ENCODE measurements around the gene ENC1.

The ENC1 gene

GRCh38 chr5:74636552-74636951, 4.0 kb downstream of the ENC1 start:
- no peak overlapping the region for H3K23ac ChIP-seq (ENCODE audit: low read length)
- no peaks in the 10 kb centered on the region for H3K9me3 ChIP-seq (ENCODE audit: insufficient read depth, low read depth, low read length)
- H3K27ac ChIP-seq (ENCODE audit: low read depth, low read length), result no peak overlapping the region
- H4K12ac ChIP-seq (ENCODE audit: low read depth, low read length), result no peak overlapping the region
- H3K4ac ChIP-seq (ENCODE audit: low read depth, low read length), result peak overlapping the region; percentile 75
- peaks cover 22% of the 10 kb centered on the region for H3K79me1 ChIP-seq (ENCODE audit: low read length)
- peak; percentile 83 to 96 for DNase-seq
- no peaks in the 10 kb centered on the region for H3K27me3 ChIP-seq (ENCODE audit: insufficient read depth, low read length)
- H2BK5ac ChIP-seq (ENCODE audit: low read depth, low read length, poor library complexity), result no peak overlapping the region
- peaks cover 21 to 32% of the 10 kb centered on the region in 2 experiments for H3K4me1 ChIP-seq (ENCODE audit: control insufficient read depth in 1 of 2, insufficient read depth in 2 of 2, low read length in 2 of 2)
- peak overlapping the region; percentile 75 for H3K4me2 ChIP-seq (ENCODE audit: low read length)
- no peak overlapping the region for H3K14ac ChIP-seq (ENCODE audit: low read length)
- H4K8ac ChIP-seq (ENCODE audit: low read depth, low read length), result no peak overlapping the region
- WGBS (ENCODE audit: extremely low coverage, insufficient coverage, insufficient read length), result no CpG with 5 or more reads among the region's 4 CpGs
- H3K18ac ChIP-seq (ENCODE audit: low read length), result no peak overlapping the region
- no peak overlapping the region for H2AK5ac ChIP-seq (ENCODE audit: low read length)
- no peak overlapping the region for H3K9ac ChIP-seq (ENCODE audit: low read length)
- peaks cover 33 to 51% of the 10 kb centered on the region in 2 experiments for H3K36me3 ChIP-seq (ENCODE audit: control insufficient read depth in 1 of 2, insufficient read depth in 2 of 2, low read length in 2 of 2)
- H2BK120ac ChIP-seq (ENCODE audit: insufficient read depth, low read length, poor library complexity), result no peak overlapping the region
- H4K91ac ChIP-seq (ENCODE audit: low read depth, low read length), result no peak overlapping the region
- H2BK12ac ChIP-seq (ENCODE audit: low read length), result no peak overlapping the region
- peaks cover 42% of the 10 kb centered on the region for H3K79me2 ChIP-seq (ENCODE audit: control insufficient read depth, insufficient read depth, low read length, poor library complexity)
- no peak overlapping the region for H3K4me3 ChIP-seq (ENCODE audit: low read depth, low read length)
- no peak overlapping the region for H2AFZ ChIP-seq (ENCODE audit: insufficient read depth, low read length, poor library complexity)

- peak overlapping the region; percentile 75 for H3K4me2 ChIP-seq (ENCODE audit: low read length)
- H3K14ac ChIP-seq (ENCODE audit: low read length), result no peak overlapping the region
- peaks cover 41% of the 10 kb centered on the region for H3K79me2 ChIP-seq (ENCODE audit: control insufficient read depth, insufficient read depth, low read length, poor library complexity)
- no peak overlapping the region for H4K91ac ChIP-seq (ENCODE audit: low read depth, low read length)
- no peaks in the 10 kb centered on the region for H3K27me3 ChIP-seq (ENCODE audit: insufficient read depth, low read length)
- no peak overlapping the region for H4K12ac ChIP-seq (ENCODE audit: low read depth, low read length)
- no peaks in the 10 kb centered on the region for H3K9me3 ChIP-seq (ENCODE audit: insufficient read depth, low read depth, low read length)
- DNase-seq, result peak in 1 of 2 donors; percentile 54
- peaks cover 21% of the 10 kb centered on the region for H3K79me1 ChIP-seq (ENCODE audit: low read length)
- H3K18ac ChIP-seq (ENCODE audit: low read length), result peak overlapping the region; percentile 32
- H3K27ac ChIP-seq (ENCODE audit: low read depth, low read length), result peak overlapping the region; percentile 4
- H3K23ac ChIP-seq (ENCODE audit: low read length), result peak overlapping the region; percentile 50
- H3K4me1 ChIP-seq (ENCODE audit: control insufficient read depth in 1 of 2, insufficient read depth in 2 of 2, low read length in 2 of 2), result peaks cover 21 to 34% of the 10 kb centered on the region in 2 experiments
- no peak overlapping the region for H2BK12ac ChIP-seq (ENCODE audit: low read length)
- H4K8ac ChIP-seq (ENCODE audit: low read depth, low read length), result no peak overlapping the region
- H3K4me3 ChIP-seq (ENCODE audit: low read depth, low read length), result peak overlapping the region; percentile 57
- H2BK5ac ChIP-seq (ENCODE audit: low read depth, low read length, poor library complexity), result no peak overlapping the region
- peak overlapping the region; percentile 75 for H3K4ac ChIP-seq (ENCODE audit: low read depth, low read length)
- peaks cover 33 to 55% of the 10 kb centered on the region in 2 experiments for H3K36me3 ChIP-seq (ENCODE audit: control insufficient read depth in 1 of 2, insufficient read depth in 2 of 2, low read length in 2 of 2)
- H2AFZ ChIP-seq (ENCODE audit: insufficient read depth, low read length, poor library complexity), result no peak overlapping the region
- peak overlapping the region; percentile 57 for H3K9ac ChIP-seq (ENCODE audit: low read length)
- WGBS (ENCODE audit: extremely low coverage, insufficient coverage, insufficient read length), result no CpG with 5 or more reads among the region's 12 CpGs
- no peak overlapping the region for H2BK120ac ChIP-seq (ENCODE audit: insufficient read depth, low read length, poor library complexity)
- H2AK5ac ChIP-seq (ENCODE audit: low read length), result no peak overlapping the region
Measured at GRCh38 chr5:74636149-74636548, 4.4 kb downstream of the ENC1 start.

- Histone ChIP-seq H4K8ac (ENCODE audit: low read depth, low read length) (no peak overlapping the region), H2BK12ac (ENCODE audit: low read length) (no peak overlapping the region), H2BK120ac (ENCODE audit: insufficient read depth, low read length, poor library complexity) (no peak overlapping the region), H3K4ac (ENCODE audit: low read depth, low read length) (peak overlapping the region; percentile 83), H2AFZ (ENCODE audit: insufficient read depth, low read length, poor library complexity) (no peak overlapping the region), H3K79me2 (ENCODE audit: control insufficient read depth, insufficient read depth, low read length, poor library complexity) (peaks cover 31% of the 10 kb centered on the region), H2AK5ac (ENCODE audit: low read length) (no peak overlapping the region), H3K4me2 (ENCODE audit: low read length) (peak overlapping the region; percentile 13), H3K79me1 (ENCODE audit: low read length) (peaks cover 12% of the 10 kb centered on the region), H3K4me1 (ENCODE audit: control insufficient read depth in 1 of 2, insufficient read depth in 2 of 2, low read length in 2 of 2) (peaks cover 18 to 34% of the 10 kb centered on the region in 2 experiments), H3K18ac (ENCODE audit: low read length) (no peak overlapping the region), H3K36me3 (ENCODE audit: control insufficient read depth in 1 of 2, insufficient read depth in 2 of 2, low read length in 2 of 2) (peaks cover 35 to 66% of the 10 kb centered on the region in 2 experiments), H2BK5ac (ENCODE audit: low read depth, low read length, poor library complexity) (no peak overlapping the region), H3K9me3 (ENCODE audit: insufficient read depth, low read depth, low read length) (no peaks in the 10 kb centered on the region), H3K4me3 (ENCODE audit: low read depth, low read length) (no peak overlapping the region), H3K14ac (ENCODE audit: low read length) (no peak overlapping the region), H3K23ac (ENCODE audit: low read length) (no peak overlapping the region), H4K91ac (ENCODE audit: low read depth, low read length) (no peak overlapping the region), H3K9ac (ENCODE audit: low read length) (no peak overlapping the region), H3K27ac (ENCODE audit: low read depth, low read length) (no peak overlapping the region), H4K12ac (ENCODE audit: low read depth, low read length) (no peak overlapping the region), H3K27me3 (ENCODE audit: insufficient read depth, low read length) (no peaks in the 10 kb centered on the region)
- WGBS (ENCODE audit: extremely low coverage, insufficient coverage, insufficient read length), result no CpG with 5 or more reads among the region's 16 CpGs
- DNase-seq, result peak; percentile 89 to 95
Measured at GRCh38 chr5:74634611-74635286, 5.8 kb downstream of the ENC1 start.

- H4K12ac ChIP-seq (ENCODE audit: low read depth, low read length), result no peak overlapping the region
- WGBS (ENCODE audit: extremely low coverage, insufficient coverage, insufficient read length), result no CpG with 5 or more reads among the region's 9 CpGs
- H3K14ac ChIP-seq (ENCODE audit: low read length), result no peak overlapping the region
Measured at GRCh38 chr5:74633695-74634094, 6.8 kb downstream of the ENC1 start.

More at GRCh38 chr5:74633695-74634094, 6.8 kb downstream of the ENC1 start:
- H4K8ac ChIP-seq (ENCODE audit: low read depth, low read length), result no peak overlapping the region
- H3K9me3 ChIP-seq (ENCODE audit: insufficient read depth, low read depth, low read length), result no peaks in the 10 kb centered on the region
- peak overlapping the region; percentile 1 for H3K4me2 ChIP-seq (ENCODE audit: low read length)
- peaks cover 18 to 34% of the 10 kb centered on the region in 2 experiments for H3K4me1 ChIP-seq (ENCODE audit: control insufficient read depth in 1 of 2, insufficient read depth in 2 of 2, low read length in 2 of 2)
- no peak overlapping the region for H3K4me3 ChIP-seq (ENCODE audit: low read depth, low read length)
- H2BK5ac ChIP-seq (ENCODE audit: low read depth, low read length, poor library complexity), result no peak overlapping the region
- no peaks in the 10 kb centered on the region for H3K27me3 ChIP-seq (ENCODE audit: insufficient read depth, low read length)
- no peak for DNase-seq
- no peak overlapping the region for H2BK12ac ChIP-seq (ENCODE audit: low read length)
- H3K79me1 ChIP-seq (ENCODE audit: low read length), result peaks cover 4% of the 10 kb centered on the region
- peaks cover 25% of the 10 kb centered on the region for H3K79me2 ChIP-seq (ENCODE audit: control insufficient read depth, insufficient read depth, low read length, poor library complexity)
- H3K4ac ChIP-seq (ENCODE audit: low read depth, low read length), result peak overlapping the region; percentile 4
- peaks cover 36 to 74% of the 10 kb centered on the region in 2 experiments for H3K36me3 ChIP-seq (ENCODE audit: control insufficient read depth in 1 of 2, insufficient read depth in 2 of 2, low read length in 2 of 2)
- no peak overlapping the region for H3K18ac ChIP-seq (ENCODE audit: low read length)
- no peak overlapping the region for H2AFZ ChIP-seq (ENCODE audit: insufficient read depth, low read length, poor library complexity)
- H3K23ac ChIP-seq (ENCODE audit: low read length), result no peak overlapping the region
- H3K9ac ChIP-seq (ENCODE audit: low read length), result no peak overlapping the region
- no peak overlapping the region for H2AK5ac ChIP-seq (ENCODE audit: low read length)
- no peak overlapping the region for H2BK120ac ChIP-seq (ENCODE audit: insufficient read depth, low read length, poor library complexity)
- no peak overlapping the region for H3K27ac ChIP-seq (ENCODE audit: low read depth, low read length)
- H4K91ac ChIP-seq (ENCODE audit: low read depth, low read length), result no peak overlapping the region
